GM12872 (cell line): ENCODE measurements around the gene RAD51D.

ENCODE experiments used
- TF ChIP-seq, protein P1 (sequence below): IDR thresholded peaks from 3 replicates; pipeline ENCODE4 v1.5.1; 2011; ENCODE audit warnings: low read depth, mild to moderate bottlenecking, low read length, moderate library complexity; ENCODE audit not compliant: insufficient read depth

RAD51D gene

DNA sequence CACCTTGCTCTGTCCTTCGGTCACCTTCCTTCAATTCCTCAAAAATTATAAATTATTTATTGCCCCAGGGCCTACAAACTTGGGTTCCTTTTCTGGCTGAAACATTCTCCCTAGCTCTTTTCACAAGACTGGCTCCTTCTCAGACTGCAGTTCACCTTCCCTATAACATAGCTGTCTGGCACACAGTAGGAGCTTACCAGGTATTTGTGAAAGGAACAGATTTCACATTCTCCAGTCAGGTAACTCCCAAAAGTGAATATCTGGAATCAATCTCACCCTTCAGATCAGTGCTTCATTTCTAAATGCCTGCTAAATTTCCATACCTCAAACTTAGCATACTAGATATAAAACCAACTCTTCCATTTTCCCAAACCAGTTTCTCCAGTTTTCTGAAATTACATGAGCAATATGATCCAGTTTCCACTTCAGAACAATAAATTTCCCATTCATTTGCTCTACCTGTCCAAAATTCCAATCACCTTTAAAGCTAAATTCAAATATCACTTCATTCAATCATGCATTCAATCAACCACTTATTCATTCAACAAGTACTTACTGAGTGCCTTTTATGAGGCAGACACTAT lies 62.2 kb downstream of the RAD51D start:
- TF ChIP-seq, protein P1, sequence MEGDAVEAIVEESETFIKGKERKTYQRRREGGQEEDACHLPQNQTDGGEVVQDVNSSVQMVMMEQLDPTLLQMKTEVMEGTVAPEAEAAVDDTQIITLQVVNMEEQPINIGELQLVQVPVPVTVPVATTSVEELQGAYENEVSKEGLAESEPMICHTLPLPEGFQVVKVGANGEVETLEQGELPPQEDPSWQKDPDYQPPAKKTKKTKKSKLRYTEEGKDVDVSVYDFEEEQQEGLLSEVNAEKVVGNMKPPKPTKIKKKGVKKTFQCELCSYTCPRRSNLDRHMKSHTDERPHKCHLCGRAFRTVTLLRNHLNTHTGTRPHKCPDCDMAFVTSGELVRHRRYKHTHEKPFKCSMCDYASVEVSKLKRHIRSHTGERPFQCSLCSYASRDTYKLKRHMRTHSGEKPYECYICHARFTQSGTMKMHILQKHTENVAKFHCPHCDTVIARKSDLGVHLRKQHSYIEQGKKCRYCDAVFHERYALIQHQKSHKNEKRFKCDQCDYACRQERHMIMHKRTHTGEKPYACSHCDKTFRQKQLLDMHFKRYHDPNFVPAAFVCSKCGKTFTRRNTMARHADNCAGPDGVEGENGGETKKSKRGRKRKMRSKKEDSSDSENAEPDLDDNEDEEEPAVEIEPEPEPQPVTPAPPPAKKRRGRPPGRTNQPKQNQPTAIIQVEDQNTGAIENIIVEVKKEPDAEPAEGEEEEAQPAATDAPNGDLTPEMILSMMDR = no peak

DNA sequence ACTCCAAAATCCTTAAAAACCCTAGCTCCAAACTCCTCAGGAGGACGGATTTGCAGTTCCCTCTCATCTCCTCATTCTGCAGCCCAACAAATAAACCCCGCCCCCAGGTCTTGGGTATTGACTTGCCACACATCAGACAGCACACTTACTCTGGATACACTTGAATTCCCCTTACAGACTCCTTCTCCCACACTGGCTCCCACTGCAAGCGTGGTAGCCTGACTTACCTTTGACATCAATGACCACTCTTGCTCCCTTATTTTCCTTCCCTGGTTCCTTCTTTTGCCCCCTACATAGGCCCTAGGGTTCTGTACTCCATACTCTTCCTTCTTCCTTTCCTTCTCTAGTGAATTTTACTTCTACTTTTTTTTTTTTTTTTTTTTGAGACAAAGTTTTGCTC lies 63.6 kb downstream of the RAD51D start:
- TF ChIP-seq, protein P1 = no peak

DNA sequence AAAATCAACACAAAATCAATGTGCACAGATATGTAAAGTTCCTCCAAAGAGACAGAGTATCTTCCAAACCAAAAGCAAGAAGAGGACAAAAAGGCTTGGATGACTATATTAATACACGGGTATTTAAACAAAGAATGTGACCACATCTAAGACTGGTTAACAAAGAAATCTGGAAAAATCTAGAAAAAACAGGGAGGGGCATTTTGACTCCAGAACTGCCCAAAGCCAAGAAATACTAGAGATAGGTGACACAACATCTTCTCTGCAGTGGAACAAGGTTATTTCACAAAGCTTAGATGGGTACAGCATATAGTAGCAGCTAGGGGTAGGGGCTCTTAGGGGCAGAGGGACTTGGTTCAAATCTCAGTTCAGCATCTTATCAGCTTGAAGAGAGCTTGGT lies 66.5 kb downstream of the RAD51D start:
- TF ChIP-seq, protein P1 = no peak

DNA sequence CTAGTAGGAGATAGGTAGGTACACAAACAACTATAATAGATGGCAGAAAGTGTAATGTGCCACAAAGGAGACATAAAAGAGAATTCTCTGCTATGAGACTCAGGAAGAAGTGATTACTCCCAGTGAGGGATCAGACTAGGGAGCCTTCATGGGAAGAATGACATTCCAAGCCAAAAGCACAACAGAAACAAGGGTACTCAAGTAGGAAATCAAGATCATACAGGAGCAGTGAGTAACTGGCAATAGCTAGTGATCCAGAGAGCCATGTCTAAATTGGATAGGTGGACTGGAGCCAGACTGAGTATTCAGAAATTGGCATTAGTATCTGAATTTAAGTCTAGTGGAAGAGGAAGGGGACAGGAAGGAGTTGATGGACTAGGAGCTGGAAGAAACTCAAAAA lies 66.9 kb downstream of the RAD51D start:
- TF ChIP-seq, protein P1 = no peak

DNA sequence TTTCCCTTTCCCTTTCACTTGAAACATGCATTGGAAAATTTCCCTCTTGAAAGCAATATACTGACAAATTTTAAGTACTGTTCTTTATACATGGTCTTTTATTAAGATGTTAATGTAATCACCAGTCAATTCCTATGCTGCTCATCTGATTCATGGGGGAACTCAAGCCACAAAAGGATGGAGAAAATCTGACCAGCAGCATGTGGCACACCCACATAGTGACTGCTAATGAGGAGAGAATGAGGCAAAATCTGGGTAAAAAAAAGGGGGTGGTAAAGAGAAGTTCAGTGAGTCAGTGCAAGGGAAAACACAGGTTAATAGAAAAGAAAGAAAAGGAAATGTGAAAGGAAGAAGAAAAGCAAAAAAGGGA lies 67.4 kb downstream of the RAD51D start:
- TF ChIP-seq, protein P1 = no peak

DNA sequence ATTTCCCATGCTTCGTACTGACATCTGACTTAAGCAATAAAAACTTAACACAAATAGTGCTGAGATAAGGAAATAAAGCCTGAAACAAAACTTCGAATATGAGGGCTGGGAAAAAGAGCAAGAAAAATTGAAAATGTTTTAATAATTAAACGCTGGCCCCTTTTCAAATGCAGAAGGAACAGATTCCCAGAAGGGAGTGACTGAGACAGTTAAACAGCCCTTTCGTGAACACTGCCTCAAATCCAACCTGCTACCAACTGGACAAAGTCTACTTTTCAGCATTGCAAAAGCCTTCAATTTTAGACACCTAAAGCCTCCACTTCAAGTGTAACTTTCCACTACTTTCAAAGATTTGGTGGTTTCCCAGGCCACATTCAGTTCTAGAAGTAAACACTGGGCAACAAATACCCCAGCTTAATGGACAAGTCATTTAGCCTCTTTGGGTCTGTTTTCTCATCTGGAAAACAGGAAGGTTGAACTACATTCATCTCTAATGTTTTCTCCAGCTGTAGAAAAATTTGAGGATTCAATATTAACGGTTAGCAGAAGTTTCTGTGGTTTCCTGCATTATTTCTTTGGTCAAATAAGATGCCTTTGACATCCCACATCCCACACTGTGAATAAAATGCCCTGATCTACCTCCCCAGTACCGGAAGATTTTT lies 68.0 kb downstream of the RAD51D start:
- TF ChIP-seq, protein P1 = no peak

DNA sequence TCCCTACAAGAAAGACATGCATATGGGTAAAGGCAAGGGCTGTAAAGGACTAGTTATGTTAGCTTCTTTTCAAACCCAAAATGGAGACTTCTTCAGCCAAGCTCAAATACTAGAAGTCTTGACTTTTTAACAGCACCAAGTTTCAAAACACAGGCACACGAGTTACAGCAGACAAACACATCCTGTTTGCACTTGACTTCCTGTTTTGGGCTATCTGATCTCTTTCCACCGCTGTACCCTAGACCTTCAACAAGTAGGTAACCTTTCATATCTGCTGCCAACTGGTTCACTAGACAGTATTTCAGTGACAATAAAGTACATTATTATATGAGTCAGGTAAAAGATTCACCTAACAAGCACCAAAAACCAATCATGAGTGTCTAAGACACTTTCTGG lies 68.5 kb downstream of the RAD51D start:
- TF ChIP-seq, protein P1 = no peak
